Loucy (cell line): Measurements from ENCODE around the gene SMIM44.

ENCODE experiments used
- H2AFZ ChIP-seq: fragments of 200-600 bp; sonication (generic); 2 replicates; pipeline ENCODE4 v1.6.0; 2016; ENCODE audit warnings: antibody characterized with exemption, mild to moderate bottlenecking, low read length, moderate library complexity
- H3F3A ChIP-seq: fragments of 200-600 bp; 2 replicates; pipeline ENCODE4 v1.6.0; 2016; ENCODE audit warnings: antibody characterized with exemption, low read depth, mild to moderate bottlenecking
- H3K27me3 ChIP-seq: fragments of 200-600 bp; sonication (generic); 2 replicates; pipeline ENCODE4 v1.6.1; 2014; ENCODE audit warnings: low read length, mild to moderate bottlenecking; ENCODE audit not compliant: insufficient read depth, poor library complexity, severe bottlenecking
- H3K36me3 ChIP-seq: fragments of 200-600 bp; sonication (generic); 2 replicates; pipeline ENCODE4 v1.6.1; 2016; ENCODE audit warnings: low read length; ENCODE audit not compliant: insufficient read depth
- H3K4me1 ChIP-seq: fragments of 200-600 bp; sonication (generic); 2 replicates; pipeline ENCODE4 v1.5.1; 2014; ENCODE audit warnings: low read length, mild to moderate bottlenecking; ENCODE audit not compliant: insufficient read depth, poor library complexity, severe bottlenecking
- H3K4me2 ChIP-seq: fragments of 200-600 bp; sonication (generic); 2 replicates; pipeline ENCODE4 v1.6.0; 2014; ENCODE audit warnings: antibody characterized with exemption, low read length, low read depth, mild to moderate bottlenecking; ENCODE audit not compliant: poor library complexity, severe bottlenecking
- H3K4me3 ChIP-seq: fragments of 200-600 bp; sonication (generic); 2 replicates; pipeline ENCODE4 v1.5.1; 2014; ENCODE audit warnings: low read length, mild to moderate bottlenecking, mixed read lengths; ENCODE audit not compliant: poor library complexity, severe bottlenecking
- H3K79me2 ChIP-seq: fragments of 200-600 bp; sonication (generic); 2 replicates; pipeline ENCODE4 v1.6.1; 2014; ENCODE audit warnings: low read length; ENCODE audit not compliant: insufficient read depth
- H3K9ac ChIP-seq: fragments of 200-600 bp; sonication (generic); 2 replicates; pipeline ENCODE4 v1.6.0; 2014; ENCODE audit warnings: mild to moderate bottlenecking, low read depth, low read length, moderate library complexity; ENCODE audit not compliant: poor library complexity, severe bottlenecking
- H3K9me2 ChIP-seq: fragments of 200-600 bp; sonication (generic); replicated peaks from 2 replicates; pipeline ENCODE4 v1.6.1; 2016; ENCODE audit warnings: low read depth, low read length, mixed read lengths
- H3K9me3 ChIP-seq: fragments of 200-600 bp; sonication (generic); 2 replicates; pipeline ENCODE4 v1.6.1; 2014; ENCODE audit warnings: mild to moderate bottlenecking, antibody characterized with exemption, low read length, low read depth; ENCODE audit not compliant: insufficient read depth
- H4K20me1 ChIP-seq: fragments of 200-600 bp; sonication (generic); 2 replicates; pipeline ENCODE4 v1.6.0; 2014; ENCODE audit warnings: antibody characterized with exemption, low read length, mild to moderate bottlenecking; ENCODE audit not compliant: insufficient read depth, poor library complexity, severe bottlenecking
- EZH2phosphoT487 ChIP-seq: fragments of 200-600 bp; IDR thresholded peaks from 2 replicates; pipeline ENCODE4 v1.6.1; 2018; ENCODE audit warnings: antibody characterized with exemption, mild to moderate bottlenecking, moderate library complexity, borderline replicate concordance
- TF ChIP-seq, protein P1 (sequence below): fragments of 200-600 bp; sonication (generic); conservative IDR thresholded peaks from 2 replicates; pipeline ENCODE4 v1.5.1; 2014; ENCODE audit warnings: mild to moderate bottlenecking, antibody characterized with exemption, low read length

SMIM44 gene

DNA sequence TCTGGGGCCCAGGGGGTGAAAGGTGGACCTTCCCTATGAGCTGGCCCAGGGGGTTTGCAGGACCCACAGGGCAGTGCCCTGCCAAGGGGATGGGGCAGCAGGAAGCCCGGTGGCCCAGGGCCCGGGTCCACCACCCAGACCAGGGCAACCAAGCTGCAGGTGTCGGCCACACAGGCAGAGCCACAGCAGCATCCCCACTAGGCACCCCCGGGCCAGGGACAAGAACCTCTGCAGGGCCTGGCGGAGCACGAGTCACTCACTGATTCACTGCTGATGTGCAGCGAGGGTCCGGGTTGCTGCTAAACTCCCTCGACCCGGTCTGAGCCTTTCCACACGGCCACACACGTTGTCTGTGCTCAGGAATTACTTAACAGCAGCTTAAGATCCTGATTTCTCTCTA lies 31.7 kb upstream of the SMIM44 start:
- peaks cover 15% of the 10 kb centered on the region; the same call in 1 of the 2 replicates for H3K36me3 ChIP-seq
- no peak overlapping the region for H3K4me3 ChIP-seq
- no peaks in the 10 kb centered on the region for H3K27me3 ChIP-seq
- H3K9me3 ChIP-seq = no peaks in the 10 kb centered on the region
- H3K4me2 ChIP-seq = no peak overlapping the region
- H2AFZ ChIP-seq = no peak overlapping the region
- H3K9ac ChIP-seq = no peak overlapping the region
- H3K79me2 ChIP-seq = peaks cover 100% of the 10 kb centered on the region
- no peaks in the 10 kb centered on the region for H3F3A ChIP-seq
- peaks cover 75% of the 10 kb centered on the region for H4K20me1 ChIP-seq
- TF ChIP-seq, protein P1, sequence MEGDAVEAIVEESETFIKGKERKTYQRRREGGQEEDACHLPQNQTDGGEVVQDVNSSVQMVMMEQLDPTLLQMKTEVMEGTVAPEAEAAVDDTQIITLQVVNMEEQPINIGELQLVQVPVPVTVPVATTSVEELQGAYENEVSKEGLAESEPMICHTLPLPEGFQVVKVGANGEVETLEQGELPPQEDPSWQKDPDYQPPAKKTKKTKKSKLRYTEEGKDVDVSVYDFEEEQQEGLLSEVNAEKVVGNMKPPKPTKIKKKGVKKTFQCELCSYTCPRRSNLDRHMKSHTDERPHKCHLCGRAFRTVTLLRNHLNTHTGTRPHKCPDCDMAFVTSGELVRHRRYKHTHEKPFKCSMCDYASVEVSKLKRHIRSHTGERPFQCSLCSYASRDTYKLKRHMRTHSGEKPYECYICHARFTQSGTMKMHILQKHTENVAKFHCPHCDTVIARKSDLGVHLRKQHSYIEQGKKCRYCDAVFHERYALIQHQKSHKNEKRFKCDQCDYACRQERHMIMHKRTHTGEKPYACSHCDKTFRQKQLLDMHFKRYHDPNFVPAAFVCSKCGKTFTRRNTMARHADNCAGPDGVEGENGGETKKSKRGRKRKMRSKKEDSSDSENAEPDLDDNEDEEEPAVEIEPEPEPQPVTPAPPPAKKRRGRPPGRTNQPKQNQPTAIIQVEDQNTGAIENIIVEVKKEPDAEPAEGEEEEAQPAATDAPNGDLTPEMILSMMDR = no peak
- no peak for TF ChIP-seq EZH2phosphoT487
- no peaks in the 10 kb centered on the region for H3K9me2 ChIP-seq
- peaks cover 7% of the 10 kb centered on the region for H3K4me1 ChIP-seq

DNA sequence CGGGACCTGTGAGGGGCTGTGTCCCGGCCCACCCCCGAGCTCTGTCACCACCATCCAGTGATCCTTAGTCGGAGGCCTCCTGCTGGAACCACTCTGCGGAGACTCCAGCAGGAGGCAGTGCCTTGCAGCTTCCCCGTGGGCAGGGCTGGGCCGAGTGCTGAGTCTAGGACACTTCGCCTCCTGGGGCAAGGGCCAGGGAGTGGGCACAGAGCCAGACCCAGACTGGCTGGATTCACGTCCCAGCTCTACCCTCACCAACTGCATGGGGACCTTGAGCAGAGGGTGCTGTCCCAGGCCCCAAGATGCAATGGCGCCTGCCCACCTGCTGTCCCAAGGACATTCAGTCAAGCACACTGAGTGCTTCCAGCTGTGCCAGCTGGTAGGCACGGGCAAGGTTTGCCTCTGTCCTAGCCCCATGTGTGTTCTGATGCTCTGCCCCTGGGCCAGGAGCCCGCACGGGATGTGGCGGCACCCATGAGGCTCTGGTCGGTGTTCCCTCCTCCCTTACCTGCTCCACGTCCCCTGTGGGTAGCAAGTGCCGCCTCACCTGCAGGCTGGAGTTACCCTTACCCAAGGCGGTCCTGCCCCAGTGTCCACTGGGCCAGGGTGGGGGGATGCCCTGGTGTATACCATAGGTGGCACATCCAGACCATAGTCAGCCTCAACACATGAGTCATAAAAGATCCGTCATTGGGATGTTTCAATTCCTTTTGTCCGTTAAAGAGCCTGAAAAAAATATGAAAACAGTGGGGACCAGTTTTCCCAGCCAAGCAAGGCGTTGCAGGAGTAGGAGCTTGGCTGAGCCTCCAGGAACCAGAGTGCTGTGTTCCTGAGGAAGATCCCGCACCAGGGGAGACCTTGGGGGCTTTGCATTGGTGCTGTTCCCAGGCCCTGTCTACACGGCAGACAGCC lies 30.2 kb upstream of the SMIM44 start:
- TF ChIP-seq EZH2phosphoT487 = no peak
- TF ChIP-seq, protein P1 = no peak
- no peak overlapping the region for H3K9ac ChIP-seq
- H3K4me3 ChIP-seq = no peak overlapping the region
- H3K36me3 ChIP-seq = peaks cover 5% of the 10 kb centered on the region; the same call in 1 of the 2 replicates
- no peaks in the 10 kb centered on the region for H3K27me3 ChIP-seq
- H4K20me1 ChIP-seq = peaks cover 77% of the 10 kb centered on the region
- H3K79me2 ChIP-seq = peaks cover 100% of the 10 kb centered on the region
- H3F3A ChIP-seq = no peaks in the 10 kb centered on the region
- H3K9me2 ChIP-seq = no peaks in the 10 kb centered on the region
- H3K9me3 ChIP-seq = no peaks in the 10 kb centered on the region
- no peak overlapping the region for H3K4me2 ChIP-seq
- no peak overlapping the region for H2AFZ ChIP-seq
- H3K4me1 ChIP-seq = peaks cover 22% of the 10 kb centered on the region

DNA sequence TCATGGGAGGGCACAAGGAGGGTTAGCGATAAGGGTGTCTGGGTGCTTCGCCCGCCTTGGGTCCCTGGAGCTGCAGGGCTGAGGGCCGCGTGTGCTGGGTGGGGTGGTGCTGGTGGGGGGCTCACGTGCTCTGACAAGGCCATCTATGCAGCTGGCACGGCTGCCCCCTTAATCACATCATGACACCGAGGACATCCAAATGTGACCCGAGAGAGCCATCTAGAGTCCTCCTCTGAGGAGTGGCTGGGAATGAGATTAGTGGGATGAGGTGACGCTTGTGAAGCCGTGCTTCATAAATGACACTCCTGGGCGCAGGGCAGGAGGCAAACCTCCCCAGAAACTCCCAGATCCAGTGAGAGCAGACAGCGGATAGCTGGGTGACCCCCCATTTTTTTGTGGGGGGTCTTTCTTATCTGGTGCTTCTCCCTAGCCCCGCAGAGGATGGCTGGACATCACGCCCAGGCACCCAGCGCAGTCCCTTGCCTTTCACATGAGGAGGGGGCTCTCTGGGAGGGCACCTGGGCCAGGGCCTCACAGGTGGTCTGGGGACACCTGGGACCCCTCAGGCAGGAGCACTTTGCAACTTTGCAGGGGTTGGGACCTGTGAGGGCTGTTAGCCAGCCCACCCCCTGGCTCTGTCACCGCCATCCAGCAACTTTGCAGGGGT lies 29.5 kb upstream of the SMIM44 start:
- peaks cover 27% of the 10 kb centered on the region for H3K4me1 ChIP-seq
- peaks cover 5% of the 10 kb centered on the region; the same call in 1 of the 2 replicates for H3K36me3 ChIP-seq
- H3K4me3 ChIP-seq = no peak overlapping the region
- no peaks in the 10 kb centered on the region for H3K27me3 ChIP-seq
- H3K9me3 ChIP-seq = no peaks in the 10 kb centered on the region
- H4K20me1 ChIP-seq = peaks cover 83% of the 10 kb centered on the region
- H3F3A ChIP-seq = no peaks in the 10 kb centered on the region
- H3K4me2 ChIP-seq = no peak overlapping the region
- no peak overlapping the region for H3K9ac ChIP-seq
- TF ChIP-seq EZH2phosphoT487 = no peak
- TF ChIP-seq, protein P1 = no peak
- H3K9me2 ChIP-seq = no peaks in the 10 kb centered on the region
- H3K79me2 ChIP-seq = peaks cover 100% of the 10 kb centered on the region
- H2AFZ ChIP-seq = no peak overlapping the region
